Astrocyte of the cerebellum (primary cell): ENCODE data around the gene ST3GAL3.

ENCODE experiments used
- DNase-seq: peaks from one replicate; pipeline ENCODE4 v3.0.0-alpha.2; 2011; ENCODE audit warnings: low read depth
- H3K4me3 ChIP-seq: 2 replicates; pipeline ENCODE4 v1.5.1; 2011; ENCODE audit warnings: mild to moderate bottlenecking, low read depth, low read length, moderate library complexity
- in situ Hi-C: cut with HindIII; loops from 2 replicates; pipeline ENCODE4 v1.10.0; 2017; ENCODE audit warnings: low sequenced_read_pairs
- TF ChIP-seq, protein P1 (sequence below): IDR thresholded peaks from 2 replicates; pipeline ENCODE4 v1.5.1; 2012; ENCODE audit warnings: low read length, low read depth, moderate library complexity, mild to moderate bottlenecking; ENCODE audit errors: missing control alignments

The ST3GAL3 gene

DNA sequence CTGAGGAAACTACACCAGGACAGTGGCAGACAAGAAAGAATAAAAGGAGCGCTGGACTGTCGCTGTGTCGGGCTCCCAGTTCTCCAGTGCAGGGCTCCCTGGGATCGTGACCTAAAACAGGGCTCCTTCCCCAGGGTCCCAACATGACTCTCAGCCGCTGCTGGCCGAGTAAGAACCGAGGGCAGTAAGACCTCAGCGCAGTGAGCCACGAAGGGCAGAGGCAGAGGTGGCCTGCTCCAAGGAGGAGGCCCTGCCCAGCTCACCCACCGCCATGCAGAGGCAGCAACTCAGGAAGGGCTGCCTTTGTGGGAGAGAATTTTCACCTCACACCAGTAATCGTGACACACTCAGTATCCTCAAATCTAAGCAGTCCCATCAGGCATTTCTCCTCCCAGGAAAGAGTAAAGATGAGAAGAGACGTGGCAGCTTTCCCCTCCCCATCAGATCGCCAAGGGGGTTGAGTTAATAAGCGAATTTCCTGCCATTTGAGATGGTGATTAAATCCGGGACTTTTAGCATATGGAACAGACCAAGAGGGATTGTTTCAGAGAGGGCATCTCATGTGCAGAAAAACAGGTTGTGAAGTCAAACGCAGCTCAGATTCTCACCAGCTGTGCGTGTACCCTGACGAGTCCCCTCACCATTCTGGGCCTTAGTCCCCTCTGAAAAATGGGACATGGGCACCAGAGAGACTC lies 206.5 kb downstream of the ST3GAL3 start:
- in situ Hi-C loops, result no loop called here
- H3K4me3 ChIP-seq, result no peak overlapping the region
- no peak for DNase-seq
- TF ChIP-seq, protein P1, sequence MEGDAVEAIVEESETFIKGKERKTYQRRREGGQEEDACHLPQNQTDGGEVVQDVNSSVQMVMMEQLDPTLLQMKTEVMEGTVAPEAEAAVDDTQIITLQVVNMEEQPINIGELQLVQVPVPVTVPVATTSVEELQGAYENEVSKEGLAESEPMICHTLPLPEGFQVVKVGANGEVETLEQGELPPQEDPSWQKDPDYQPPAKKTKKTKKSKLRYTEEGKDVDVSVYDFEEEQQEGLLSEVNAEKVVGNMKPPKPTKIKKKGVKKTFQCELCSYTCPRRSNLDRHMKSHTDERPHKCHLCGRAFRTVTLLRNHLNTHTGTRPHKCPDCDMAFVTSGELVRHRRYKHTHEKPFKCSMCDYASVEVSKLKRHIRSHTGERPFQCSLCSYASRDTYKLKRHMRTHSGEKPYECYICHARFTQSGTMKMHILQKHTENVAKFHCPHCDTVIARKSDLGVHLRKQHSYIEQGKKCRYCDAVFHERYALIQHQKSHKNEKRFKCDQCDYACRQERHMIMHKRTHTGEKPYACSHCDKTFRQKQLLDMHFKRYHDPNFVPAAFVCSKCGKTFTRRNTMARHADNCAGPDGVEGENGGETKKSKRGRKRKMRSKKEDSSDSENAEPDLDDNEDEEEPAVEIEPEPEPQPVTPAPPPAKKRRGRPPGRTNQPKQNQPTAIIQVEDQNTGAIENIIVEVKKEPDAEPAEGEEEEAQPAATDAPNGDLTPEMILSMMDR, result no peak

DNA sequence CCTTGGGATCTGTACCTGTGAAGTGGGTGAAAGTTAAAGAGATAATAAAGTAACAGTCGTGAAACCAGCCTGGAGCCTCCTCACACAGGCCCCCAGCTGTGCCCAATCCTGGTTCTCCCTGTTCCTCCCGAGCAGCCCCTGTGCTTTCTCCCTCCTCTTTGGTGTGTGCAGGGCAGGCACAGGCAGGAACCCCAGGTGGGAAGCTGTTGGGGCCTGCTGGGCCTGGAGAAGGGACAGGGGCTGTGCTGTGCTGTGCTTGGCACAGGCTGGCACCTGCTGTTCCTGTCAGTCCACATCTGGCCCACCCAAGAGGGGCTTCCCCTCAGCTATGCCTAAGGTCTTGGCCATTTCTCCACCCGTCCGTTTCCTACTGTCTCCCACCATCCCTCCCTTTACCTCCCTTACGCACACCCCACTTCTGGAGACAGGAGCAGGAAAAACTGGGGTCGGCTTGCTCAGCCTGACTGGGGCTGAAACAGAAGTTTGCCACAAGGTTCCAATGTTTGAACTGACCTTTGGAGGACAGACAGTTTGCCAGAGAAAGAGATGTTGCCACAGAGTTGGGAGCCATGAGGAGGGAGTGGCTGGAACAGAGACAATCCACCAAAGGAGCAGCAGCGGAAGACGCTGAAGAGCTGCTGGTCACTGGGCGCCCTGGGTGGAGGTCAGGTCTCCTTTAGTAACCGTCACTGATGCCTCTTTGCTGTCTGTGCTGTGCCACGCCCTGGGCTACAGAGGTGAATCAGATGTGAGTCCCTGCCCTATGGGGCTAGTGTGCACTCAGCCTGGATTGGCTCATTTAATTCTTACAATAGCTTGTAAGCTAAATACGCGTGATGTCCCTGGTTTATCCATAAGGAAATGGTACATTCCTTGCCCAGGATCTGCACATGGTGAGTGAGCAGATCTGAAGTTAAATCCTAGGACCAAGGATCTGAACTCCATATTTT lies 207.5 kb downstream of the ST3GAL3 start:
- no peak overlapping the region for H3K4me3 ChIP-seq
- in situ Hi-C loops, result no loop called here
- no peak for DNase-seq
- TF ChIP-seq, protein P1, result no peak

DNA sequence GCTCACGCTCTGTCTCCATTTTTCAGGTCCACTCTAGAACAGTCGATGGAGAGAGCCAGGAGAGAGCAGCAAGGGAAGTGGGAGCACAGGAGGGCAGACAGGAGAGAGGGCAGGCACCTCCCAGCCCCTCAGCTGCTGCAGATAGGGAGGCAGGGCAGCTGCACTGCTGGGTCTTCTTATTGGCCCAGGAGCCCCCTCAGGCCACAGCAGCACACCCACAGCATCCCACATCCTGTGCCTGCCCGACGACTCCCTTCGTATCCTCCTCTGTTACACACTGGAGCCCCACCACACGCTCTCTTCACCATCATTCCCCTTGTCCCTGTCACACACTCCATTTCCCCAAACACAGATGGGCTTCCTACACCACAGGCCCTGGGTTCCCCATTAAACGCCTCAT lies 212.6 kb downstream of the ST3GAL3 start:
- in situ Hi-C loops, result no loop called here
- no peak for DNase-seq
- no peak overlapping the region for H3K4me3 ChIP-seq
- TF ChIP-seq, protein P1, result no peak

DNA sequence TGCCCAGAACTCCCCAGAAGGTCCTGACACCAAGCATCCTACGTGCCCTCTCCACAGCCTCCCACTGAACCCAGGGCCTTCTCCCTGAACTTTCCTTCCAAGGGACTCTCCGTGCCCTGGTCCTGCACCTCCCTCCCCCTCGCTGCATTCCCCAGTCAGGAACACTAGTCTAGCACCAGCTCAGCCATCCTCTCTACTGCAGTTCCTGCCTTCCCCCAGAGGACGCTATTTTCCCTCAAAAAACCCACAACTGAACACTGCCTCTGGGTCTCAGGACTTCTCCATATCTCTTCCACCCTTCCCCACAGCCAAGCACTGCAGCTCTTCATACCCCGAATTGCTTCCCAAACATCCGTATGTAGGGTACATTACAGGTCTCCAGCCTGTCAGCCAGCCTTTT lies 213.7 kb downstream of the ST3GAL3 start:
- TF ChIP-seq, protein P1, result no peak
- no peak for DNase-seq
- in situ Hi-C loops, result no loop called here
- no peak overlapping the region for H3K4me3 ChIP-seq

DNA sequence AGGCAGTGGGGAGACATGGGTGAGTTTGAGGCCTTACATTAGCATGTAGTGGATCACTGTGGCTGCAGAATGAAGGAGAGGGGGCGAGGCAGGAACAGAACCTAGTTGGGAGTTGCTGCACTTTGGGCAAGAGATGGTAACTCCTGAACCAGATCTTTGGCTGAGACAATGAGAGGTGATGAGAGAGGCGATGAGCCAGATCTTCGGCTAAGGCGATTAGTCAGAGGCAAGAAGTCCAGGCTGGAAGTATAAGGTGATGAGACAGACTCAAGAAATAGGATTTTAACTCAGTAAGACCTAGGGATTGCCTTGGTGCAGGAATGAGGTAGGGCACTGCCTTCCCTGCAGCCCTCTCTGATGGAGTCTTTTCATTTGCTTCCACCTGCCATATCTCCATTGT lies 217.2 kb downstream of the ST3GAL3 start:
- TF ChIP-seq, protein P1, result no peak

DNA sequence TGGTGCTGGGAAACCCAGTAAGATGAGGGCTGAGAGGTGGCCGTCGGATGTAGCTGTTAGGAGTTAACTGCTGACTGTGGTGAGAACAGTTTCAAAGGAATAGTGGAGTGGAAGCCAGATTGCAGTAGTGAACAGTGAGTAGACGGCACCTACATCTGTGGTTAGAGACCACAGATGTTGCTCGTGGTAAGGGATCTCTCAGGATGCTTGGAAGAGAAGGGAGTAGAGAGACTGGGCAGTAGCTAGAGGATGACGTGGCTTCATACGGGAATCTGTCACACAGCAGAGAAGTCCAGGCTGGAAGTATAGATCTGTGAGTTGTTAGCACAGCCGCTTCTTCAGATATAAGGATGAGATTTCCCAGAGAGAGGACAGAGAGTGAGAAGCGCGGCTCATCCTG lies 218.5 kb downstream of the ST3GAL3 start:
- no peak for DNase-seq
- H3K4me3 ChIP-seq, result no peak overlapping the region
- in situ Hi-C loops, result no loop called here
- TF ChIP-seq, protein P1, result no peak

More for the DNA sequence above, 217.2 kb downstream of the ST3GAL3 start:
- DNase-seq, result no peak
- in situ Hi-C loops, result no loop called here
- H3K4me3 ChIP-seq, result no peak overlapping the region
